ENCODE data around the gene FOXF1. TPM values are rescaled to one million over a fixed set of nuclear protein-coding genes. Genes with fewer than 3 reads are reported as not detected.

FOXF1 gene
- total and polyA plus RNA-seq, 7 donors = 2.5 to 74.2 (median 44.6) TPM

DNA sequence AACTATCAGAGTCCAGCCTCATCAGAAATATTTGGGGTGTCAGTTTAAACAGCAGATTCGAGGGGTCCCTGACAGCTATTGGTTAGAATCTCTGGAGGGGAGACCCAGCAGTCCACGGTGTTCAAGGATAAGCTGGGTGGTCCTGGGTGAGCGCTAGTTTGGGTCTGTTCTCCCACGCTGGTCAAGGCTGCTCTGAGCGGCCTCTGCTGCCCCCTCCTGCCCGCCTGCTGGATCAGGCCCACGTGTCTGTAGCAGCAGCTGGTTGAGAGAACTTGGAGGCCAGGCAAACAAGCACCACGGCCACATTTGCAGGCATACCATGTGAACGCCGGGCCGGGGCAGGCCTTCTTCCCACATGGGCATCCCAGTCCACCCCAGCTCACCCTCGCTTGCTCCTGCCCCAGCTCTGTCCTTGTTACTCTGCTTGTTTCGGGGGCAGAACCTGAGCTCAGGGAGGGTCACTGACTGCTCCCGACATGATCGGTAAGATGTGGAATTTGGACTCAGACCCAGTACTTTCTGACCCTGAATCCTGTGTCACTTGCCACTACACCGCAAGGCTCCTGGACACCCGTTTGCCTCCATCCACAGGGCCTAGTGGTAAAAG lies 7.4 kb downstream of the FOXF1 start:
- TF ChIP-seq POLR2AphosphoS5 (IDR thresholded peaks at IDR 0.05) (peak; percentile 29 to 69 (median 66)), EP300 (IDR thresholded peaks at IDR 0.05) (no peak), POLR2A (IDR thresholded peaks at IDR 0.05) (no peak)
- TF ChIP-seq, protein P1, sequence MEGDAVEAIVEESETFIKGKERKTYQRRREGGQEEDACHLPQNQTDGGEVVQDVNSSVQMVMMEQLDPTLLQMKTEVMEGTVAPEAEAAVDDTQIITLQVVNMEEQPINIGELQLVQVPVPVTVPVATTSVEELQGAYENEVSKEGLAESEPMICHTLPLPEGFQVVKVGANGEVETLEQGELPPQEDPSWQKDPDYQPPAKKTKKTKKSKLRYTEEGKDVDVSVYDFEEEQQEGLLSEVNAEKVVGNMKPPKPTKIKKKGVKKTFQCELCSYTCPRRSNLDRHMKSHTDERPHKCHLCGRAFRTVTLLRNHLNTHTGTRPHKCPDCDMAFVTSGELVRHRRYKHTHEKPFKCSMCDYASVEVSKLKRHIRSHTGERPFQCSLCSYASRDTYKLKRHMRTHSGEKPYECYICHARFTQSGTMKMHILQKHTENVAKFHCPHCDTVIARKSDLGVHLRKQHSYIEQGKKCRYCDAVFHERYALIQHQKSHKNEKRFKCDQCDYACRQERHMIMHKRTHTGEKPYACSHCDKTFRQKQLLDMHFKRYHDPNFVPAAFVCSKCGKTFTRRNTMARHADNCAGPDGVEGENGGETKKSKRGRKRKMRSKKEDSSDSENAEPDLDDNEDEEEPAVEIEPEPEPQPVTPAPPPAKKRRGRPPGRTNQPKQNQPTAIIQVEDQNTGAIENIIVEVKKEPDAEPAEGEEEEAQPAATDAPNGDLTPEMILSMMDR (IDR thresholded peaks at IDR 0.05) = peak; percentile 70 to 83 (median 72)
- Histone ChIP-seq H3K4me1 (peaks cover 0 to 45% (median 38%) of the 10 kb centered on the region in 4 donors), H3K36me3 (peaks cover 11 to 32% (median 18%) of the 10 kb centered on the region in 4 donors), H3K27me3 (peaks cover 3 to 7% (median 3%) of the 10 kb centered on the region in 3 donors), H3K27ac (peak overlapping the region; percentile 99 to 100 (median 99)), H3K4me3 (peak overlapping the region in 3 of 4 donors; percentile 81 to 95 (median 84)), H3K9me3 (no peaks in the 10 kb centered on the region)
- intact Hi-C loops (cut with DNase I) = loop anchor here (2.0 kb wide), 2 partner anchors 319 to 361 kb away; no protein-coding TSS in a partner anchor
- DNase-seq = peak; percentile 96
- WGBS, 2 donors = 15 to 23% methylated on average over 17 of the region's 17 CpGs

DNA sequence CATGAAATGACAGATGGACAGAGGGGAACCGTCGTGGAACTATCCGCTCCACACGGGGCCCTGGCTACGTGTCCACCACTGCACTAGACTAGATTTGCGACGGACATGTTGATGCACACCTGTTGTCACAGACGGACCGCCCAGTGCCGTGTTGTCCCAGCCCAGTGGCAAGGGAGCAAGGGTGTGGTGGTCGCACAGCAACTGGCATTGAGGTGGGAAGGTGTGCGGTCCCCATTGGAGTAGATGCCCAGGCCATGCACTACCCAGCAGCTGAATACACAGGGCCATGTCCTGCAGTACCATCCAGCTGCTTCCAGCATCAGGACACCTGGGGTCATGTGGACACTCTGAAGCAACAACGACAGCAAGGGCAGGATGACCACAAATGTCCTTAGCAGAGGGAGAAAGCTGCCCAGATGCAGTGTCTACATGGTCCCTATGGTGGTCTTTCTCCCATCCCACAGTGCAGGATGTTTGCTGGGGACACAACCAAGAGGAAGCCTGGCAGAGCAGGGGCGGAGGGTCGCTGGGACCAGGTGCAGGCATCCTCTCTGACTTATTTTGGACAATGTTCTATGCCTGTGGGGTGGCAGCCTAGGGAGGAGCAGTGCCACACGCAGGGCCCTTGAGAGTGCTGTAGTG lies 8.8 kb downstream of the FOXF1 start:
- Histone ChIP-seq H3K27ac (peak overlapping the region in 3 of 4 donors; percentile 99 to 100 (median 99)), H3K4me3 (peak overlapping the region in 1 of 4 donors; percentile 37), H3K36me3 (peaks cover 0 to 18% (median 7%) of the 10 kb centered on the region in 4 donors), H3K4me1 (peaks cover 0 to 45% (median 38%) of the 10 kb centered on the region in 4 donors), H3K27me3 (peaks cover 3 to 7% (median 3%) of the 10 kb centered on the region in 3 donors), H3K9me3 (no peaks in the 10 kb centered on the region)
- TF ChIP-seq, protein P1 (IDR thresholded peaks at IDR 0.05) = no peak
- TF ChIP-seq EP300 (IDR thresholded peaks at IDR 0.05) (no peak), POLR2A (IDR thresholded peaks at IDR 0.05) (no peak), POLR2AphosphoS5 (IDR thresholded peaks at IDR 0.05) (peak in 3 of 4 donors; percentile 14 to 61 (median 53))
- DNase-seq = peak; percentile 85
- intact Hi-C loops (cut with DNase I) = loop anchor here (2.0 kb wide), 1 partner anchor 362 kb away; no protein-coding TSS in a partner anchor
- 71 to 83% methylated on average over 16 of the region's 16 CpGs for WGBS, 2 donors

DNA sequence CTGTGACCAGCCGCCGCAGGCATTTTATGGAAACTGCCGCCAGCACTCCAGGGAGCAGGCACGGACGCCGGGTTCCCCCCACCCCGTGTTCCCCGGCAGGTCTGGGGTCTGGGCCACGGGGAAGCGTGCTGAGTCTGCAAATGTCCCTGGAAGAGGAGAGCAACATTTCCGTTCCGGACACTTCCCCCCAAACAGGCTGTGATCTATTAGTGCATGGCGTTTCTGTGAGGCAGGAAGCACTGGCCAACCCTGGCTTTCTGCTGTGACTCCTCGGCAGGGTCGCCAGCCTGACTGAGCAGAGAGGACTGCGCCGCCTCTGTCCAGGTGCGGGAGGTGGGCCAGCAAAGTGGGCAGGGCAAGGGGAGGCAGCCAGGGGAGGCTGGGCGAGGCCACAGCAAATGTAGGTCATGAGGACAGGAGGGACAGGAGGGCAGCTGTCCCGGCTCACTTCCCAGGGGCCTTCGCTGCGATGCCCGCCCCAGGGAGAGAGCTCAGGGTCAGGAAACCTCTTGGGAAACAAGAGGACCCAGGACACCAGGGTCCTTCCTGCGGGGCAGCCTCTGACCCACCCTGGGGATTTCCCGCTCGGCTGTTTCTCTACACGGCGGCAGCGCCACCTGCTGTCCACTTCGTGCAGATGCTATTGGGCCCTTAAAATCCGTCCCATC lies 9.5 kb downstream of the FOXF1 start:
- peak overlapping the region; percentile 1 to 37 (median 22) for H3K4me3 ChIP-seq
- H3K36me3 ChIP-seq = peaks cover 0 to 14% (median 6%) of the 10 kb centered on the region in 4 donors
- peaks cover 3 to 7% (median 3%) of the 10 kb centered on the region in 3 donors for H3K27me3 ChIP-seq
- intact Hi-C loops (cut with DNase I) = loop anchor here (1.0 to 2.0 kb wide), 3 partner anchors 363 to 701 kb away; no protein-coding TSS in a partner anchor
- H3K4me1 ChIP-seq = peaks cover 0 to 45% (median 38%) of the 10 kb centered on the region in 4 donors
- 14 to 16% methylated on average over 31 of the region's 31 CpGs for WGBS, 2 donors
- DNase-seq = peak; percentile 89
- peak overlapping the region in 3 of 4 donors; percentile 99 to 100 (median 99) for H3K27ac ChIP-seq
- TF ChIP-seq, protein P1 (IDR thresholded peaks at IDR 0.05) = peak; percentile 89 to 93 (median 90)
- TF ChIP-seq POLR2AphosphoS5 (IDR thresholded peaks at IDR 0.05) (peak; percentile 30 to 87 (median 58)), EP300 (IDR thresholded peaks at IDR 0.05) (no peak), POLR2A (IDR thresholded peaks at IDR 0.05) (no peak)
- H3K9me3 ChIP-seq = no peaks in the 10 kb centered on the region

DNA sequence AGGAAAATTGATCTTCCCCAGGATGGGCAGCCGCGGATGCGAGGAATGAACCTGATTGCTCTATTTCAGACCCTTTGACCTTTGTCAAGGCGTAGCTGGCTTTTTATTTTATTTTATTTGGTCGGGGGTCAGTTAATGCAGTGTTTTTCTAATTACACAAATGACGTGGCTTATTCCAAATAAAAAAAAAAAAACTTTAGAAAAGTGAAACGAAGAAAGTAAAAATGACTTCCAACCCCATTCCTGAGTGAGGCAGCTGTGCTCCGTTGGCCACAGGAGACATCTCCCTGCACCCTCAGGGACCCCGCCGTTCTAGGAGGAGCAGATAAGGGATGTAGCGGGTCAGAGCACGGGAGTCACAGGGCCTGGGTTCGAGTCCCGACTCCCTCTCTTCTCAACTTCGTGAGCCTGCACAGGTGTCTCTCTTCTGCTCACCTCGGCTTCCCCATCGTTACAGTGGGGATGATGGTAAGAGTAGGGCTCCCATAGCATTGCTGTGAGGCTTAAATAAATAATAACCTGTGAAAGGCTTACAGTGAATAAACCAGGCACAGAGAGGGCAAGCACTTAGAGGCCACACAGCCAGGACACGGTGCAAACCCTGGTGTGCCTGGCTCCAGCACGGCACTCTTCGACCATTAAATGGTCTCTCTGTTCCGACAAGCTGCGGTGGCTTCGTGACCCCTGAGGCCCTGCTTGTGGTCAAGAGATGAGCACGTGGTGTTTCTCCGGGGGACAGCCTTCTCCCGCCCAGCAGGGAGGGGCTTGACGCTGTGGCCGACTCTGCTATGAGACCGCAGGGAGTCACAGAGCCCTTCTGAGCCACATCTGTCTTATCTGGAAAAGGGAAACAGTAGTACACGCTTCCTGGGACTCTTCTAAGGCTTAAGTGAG lies 10.2 kb downstream of the FOXF1 start:
- H3K4me3 ChIP-seq = peak overlapping the region in 2 of 4 donors; percentile 29 to 37
- DNase-seq = peak; percentile 74
- TF ChIP-seq EP300 (IDR thresholded peaks at IDR 0.05) (no peak), POLR2AphosphoS5 (IDR thresholded peaks at IDR 0.05) (peak in 1 of 4 donors; percentile 69)
- peak overlapping the region in 1 of 4 donors; percentile 100 for H3K27ac ChIP-seq
- H3K9me3 ChIP-seq = no peaks in the 10 kb centered on the region
- peaks cover 3 to 6% (median 3%) of the 10 kb centered on the region in 3 donors for H3K27me3 ChIP-seq
- peaks cover 0 to 7% (median 0%) of the 10 kb centered on the region in 4 donors for H3K36me3 ChIP-seq
- intact Hi-C loops (cut with DNase I) = loop anchor here (1.0 to 2.0 kb wide), 2 partner anchors 447 to 702 kb away; no protein-coding TSS in a partner anchor
- WGBS, 2 donors = 49 to 50% methylated on average over 30 of the region's 30 CpGs
- H3K4me1 ChIP-seq = peaks cover 0 to 45% (median 38%) of the 10 kb centered on the region in 4 donors
